HG03095 (cell line): Measurements from ENCODE around the gene KTN1.

Source experiments
- ATAC-seq: cut with Tn5 transposase; IDR thresholded peaks from one replicate; pipeline ENCODE4 v1.9.1; 2021; ENCODE audit warnings: moderate library complexity; ENCODE audit not compliant: unreplicated experiment

KTN1 gene

GRCh38 chr14:55609681-55610080, 29.7 kb downstream of the KTN1 start:
- ATAC-seq = no peak

- ATAC-seq = no peak
Measured at GRCh38 chr14:55610713-55611370, 30.8 kb downstream of the KTN1 start.

- ATAC-seq = no peak
Measured at GRCh38 chr14:55611859-55612258, 31.9 kb downstream of the KTN1 start.

DNA sequence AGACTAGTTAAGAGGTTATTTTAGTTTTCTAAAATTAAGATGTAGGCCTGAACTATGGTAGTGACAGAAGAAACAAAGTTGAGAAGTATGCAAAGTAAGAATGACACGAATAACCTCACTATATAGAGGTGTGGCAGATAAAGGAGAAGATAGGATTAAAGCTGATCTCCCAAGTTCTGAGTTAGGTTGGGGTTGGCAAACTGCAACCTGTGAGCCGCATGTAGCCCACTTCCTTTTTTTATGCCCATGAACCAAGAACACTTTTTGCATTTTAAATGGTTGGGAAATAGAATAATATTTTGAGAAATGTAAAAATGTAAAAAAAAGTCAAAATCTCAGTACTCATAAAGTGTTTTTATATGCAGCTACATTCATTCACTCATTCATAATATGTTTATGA, 34.3 kb downstream of the KTN1 start:
- ATAC-seq = no peak

DNA sequence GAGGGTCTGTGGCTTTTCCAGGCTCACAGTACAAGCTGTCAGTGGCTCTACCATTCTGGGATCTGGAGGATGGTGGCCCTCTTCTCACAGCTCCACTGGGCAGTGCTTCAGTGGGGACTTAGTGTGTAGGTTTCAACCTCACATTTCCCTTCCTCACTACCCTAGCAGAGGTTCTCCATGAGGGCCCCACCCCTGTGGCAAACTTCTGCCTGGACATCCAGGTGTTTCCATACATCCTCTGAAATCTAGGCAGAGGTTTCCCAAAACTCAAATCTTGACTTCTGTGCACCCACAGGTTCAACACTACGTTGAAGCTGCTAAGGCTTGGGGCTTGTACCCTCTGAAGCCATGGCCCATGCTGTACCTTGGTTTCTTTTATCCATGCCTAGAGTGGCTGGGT, 40.3 kb downstream of the KTN1 start:
- no peak for ATAC-seq

- ATAC-seq = no peak
Measured at GRCh38 chr14:55620981-55621380, 41.0 kb downstream of the KTN1 start.

DNA sequence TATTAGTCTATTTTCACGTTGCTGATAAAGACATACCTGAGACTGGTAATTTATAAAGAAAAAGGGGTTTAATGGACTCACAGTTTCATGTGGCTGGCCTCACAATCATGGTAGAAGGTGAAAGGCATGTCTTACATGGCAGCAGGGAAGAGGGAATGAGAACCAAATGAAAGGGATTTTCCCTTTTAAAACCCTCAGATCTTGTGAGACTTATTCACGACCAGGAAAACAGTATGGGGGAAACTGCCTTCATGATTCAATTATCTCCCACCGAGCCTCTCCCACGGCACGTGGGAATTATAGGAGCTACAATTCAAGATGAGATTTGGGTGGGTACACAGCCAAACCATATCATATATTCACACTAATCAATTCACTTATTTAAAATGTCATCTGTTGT, 41.4 kb downstream of the KTN1 start:
- ATAC-seq = no peak

GRCh38 chr14:55624913-55625312, 44.9 kb downstream of the KTN1 start:
- no peak for ATAC-seq

- no peak for ATAC-seq
Measured at GRCh38 chr14:55625481-55625880, 45.5 kb downstream of the KTN1 start.

- ATAC-seq = no peak
Measured at GRCh38 chr14:55626131-55626530, 46.1 kb downstream of the KTN1 start.

DNA sequence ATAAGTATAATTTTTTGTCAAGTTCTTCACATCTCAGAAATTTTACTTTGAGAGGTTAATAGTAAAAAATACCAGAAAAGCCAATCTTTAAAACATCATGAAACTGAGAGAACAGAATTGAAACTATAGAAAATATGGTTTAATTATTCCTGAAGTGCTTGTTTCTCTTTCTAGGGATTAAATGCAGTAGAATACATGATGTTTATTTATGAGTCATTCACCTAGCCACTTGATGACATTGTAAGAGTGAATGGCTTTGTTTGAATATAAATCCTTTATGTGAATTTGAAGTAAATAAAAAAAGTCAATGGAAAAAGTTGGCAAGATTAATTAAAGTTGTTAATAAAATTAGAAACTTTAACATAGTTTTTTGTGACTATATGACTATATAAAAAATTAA, 48.4 kb downstream of the KTN1 start:
- no peak for ATAC-seq

DNA sequence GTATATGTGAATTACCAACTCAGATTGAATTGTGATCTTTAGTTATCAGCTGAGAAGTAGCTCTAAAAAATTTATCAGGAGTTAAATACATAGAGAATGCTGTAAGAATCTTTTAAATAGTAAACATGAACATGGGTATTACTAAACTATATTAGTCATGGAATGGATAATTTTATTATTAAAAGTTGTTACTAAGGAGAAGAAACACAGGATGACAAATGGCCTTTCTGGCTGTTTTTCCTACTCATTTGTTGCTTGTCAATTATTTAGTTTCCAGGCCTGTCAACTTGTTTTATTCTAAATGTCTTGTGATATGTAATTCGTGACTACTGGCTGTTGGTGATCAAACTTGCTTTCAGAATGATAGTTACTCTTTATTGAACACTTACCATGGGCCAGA, 58.7 kb downstream of the KTN1 start:
- ATAC-seq = no peak

DNA sequence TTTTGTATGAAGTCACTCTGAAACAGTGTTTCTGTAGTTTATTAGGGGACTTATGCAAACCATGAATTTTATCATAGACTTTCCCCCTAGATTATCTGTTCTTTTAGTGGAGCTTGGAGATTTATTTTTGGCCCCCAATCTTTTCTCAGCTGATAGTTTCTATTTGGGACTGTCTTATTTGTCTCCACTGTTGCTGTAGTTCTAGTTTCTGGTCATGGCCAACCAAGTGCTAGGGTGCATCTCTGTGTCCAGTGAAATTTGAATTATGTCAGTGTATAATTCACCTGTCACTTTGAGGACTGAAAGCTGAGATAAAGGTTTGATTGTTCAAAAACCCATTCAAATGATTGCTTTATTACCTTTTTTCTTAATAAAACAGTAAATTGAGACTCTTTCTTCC, 61.3 kb downstream of the KTN1 start:
- ATAC-seq = no peak

- no peak for ATAC-seq
Measured at GRCh38 chr14:55641954-55642353, 61.9 kb downstream of the KTN1 start.

DNA sequence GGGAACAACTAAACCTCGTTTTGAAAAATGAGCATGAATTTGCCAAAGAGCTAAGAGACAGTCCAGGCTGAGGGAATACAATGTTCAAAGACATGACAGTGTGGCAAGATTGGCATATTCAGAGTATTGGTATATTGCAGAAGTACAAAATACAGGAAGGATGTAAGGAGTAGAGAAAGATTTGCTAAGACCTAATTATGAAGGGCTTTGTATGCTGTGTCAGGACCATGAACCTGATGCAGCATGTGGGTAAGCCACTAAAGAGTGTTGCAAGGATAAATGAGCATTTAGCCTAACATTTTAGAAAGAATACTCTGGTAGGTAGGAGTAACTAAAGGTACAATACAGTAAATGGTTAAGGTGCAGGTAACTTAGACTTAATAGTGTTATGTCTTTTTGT, 65.1 kb downstream of the KTN1 start:
- no peak for ATAC-seq

DNA sequence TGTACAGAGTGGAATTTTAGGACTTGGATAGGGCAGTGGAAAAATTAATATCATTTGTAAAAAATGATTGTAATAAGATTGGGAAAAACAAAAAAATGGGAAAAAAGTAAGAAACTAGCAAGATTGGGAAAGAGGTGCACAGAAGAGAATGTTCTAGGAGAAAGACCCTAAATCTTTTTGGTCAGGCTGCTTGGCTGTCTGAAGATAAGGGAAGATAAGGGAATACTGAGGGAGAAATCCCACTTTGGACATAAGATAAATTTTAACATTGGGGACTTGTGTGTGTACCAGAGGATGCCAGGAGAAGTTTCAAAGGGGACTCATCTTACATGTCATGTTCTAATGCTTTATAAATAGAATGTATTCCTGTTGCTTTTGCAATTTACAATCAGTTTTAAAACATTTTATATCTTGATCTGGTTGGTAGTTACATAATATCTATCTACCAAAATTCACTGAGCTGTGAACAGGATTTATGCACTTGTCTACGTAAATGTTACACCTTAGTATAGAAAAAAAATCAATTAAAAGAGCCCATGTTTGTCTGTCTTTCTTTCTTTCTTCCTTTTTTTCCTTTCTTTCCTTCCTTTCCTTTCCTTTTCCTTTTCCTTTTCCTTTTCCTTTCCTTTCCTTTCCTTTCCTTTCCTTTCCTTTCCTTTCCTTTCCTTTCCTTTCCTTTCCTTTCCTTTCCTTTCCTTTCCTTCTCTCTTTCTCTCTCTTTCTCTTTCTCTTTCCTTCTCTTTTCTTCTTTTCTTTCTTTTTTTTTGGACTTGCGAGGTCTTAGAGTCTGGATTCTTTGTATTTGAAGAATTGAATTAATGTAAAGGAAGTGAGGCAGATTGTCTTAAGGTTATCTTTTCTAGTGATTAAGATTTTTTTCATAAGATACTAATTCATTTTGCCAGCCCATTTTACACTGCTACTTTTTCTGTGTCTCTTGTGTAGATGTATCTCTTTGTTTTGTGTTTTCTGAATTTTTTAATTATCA, 66.1 kb downstream of the KTN1 start:
- ATAC-seq = no peak

DNA sequence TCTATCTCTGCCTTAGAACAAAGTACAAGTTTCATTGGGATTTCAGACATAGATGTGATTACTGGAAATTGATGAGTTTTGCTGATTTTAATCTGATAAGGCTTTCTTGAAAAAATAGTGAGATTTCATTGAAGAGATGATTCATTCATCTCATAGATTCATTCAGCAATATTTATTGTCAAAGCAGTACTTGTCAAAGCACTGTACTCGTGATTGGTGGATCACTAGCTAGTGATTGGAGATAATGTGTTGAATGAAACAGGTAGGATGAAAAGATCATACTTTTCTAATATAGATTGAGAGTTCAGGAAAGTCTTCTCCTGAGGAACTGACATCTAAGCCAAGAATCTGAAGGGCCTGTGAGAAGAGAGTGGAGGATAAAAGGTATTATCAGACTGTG, 71.0 kb downstream of the KTN1 start:
- ATAC-seq = no peak

GRCh38 chr14:55654243-55654642, 74.2 kb downstream of the KTN1 start:
- no peak for ATAC-seq

DNA sequence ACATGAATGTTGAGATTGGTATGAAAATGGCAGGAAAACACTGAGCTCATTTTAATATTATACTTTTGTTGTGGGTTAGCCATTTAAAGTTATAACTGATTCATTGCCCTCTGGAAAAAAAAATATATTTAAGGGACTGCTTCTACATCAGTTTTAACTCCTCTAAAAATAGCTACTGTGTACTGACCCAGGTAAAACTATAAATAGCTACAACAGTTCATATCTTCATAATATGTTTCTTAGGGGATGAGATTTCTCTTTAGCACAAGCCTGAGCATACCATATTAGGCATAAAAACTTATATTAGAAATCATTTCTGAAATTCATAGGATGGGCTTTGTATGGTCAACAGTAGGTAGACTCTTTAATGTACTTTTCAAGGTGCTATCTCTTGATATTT, 81.0 kb downstream of the KTN1 start:
- ATAC-seq = no peak

GRCh38 chr14:55662752-55663151, 82.7 kb downstream of the KTN1 start:
- ATAC-seq = no peak

GRCh38 chr14:55665067-55665675, 85.2 kb downstream of the KTN1 start:
- no peak for ATAC-seq

- no peak for ATAC-seq
Measured at GRCh38 chr14:55667801-55668200, 87.8 kb downstream of the KTN1 start.
